ENCODE data around the gene KCNT2. TPM values are rescaled to one million over a fixed set of nuclear protein-coding genes. Genes with fewer than 3 reads are reported as not detected.

The KCNT2 gene
- total RNA-seq, 1 donor from 2014 or later, result 29.8 TPM

DNA sequence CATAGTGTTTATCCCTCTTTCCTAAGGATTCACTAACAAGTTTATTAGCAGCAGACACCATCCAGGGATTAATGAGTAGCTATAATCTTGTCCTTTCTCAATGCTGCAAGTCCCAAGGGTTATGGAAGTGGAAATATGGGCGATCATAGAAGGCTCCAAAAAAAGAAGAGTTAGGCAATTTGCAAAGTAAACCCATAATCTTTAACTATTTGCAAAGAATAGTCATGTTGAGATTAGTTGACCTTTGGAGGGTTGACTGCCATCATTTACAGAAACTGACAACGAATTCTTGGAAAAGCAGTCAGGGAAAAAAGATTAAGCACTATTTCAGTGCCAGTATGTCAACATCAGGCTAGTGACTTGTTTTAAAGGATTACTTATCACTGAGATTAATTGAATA, 169.9 kb downstream of the KCNT2 start:
- Histone ChIP-seq H3K4me1 (no peaks in the 10 kb centered on the region), H4K20me1 (ENCODE audit: low read depth) (no peaks in the 10 kb centered on the region), H3K27me3 (no peaks in the 10 kb centered on the region), H3F3A (ENCODE audit: low read depth) (peaks cover 11% of the 10 kb centered on the region), H3K36me3 (no peaks in the 10 kb centered on the region), H3K79me2 (ENCODE audit: low read depth) (no peaks in the 10 kb centered on the region), H3K27ac (peak overlapping the region; percentile 70), H3K4me2 (no peak overlapping the region), H2AFZ (replicated peaks) (no peak overlapping the region), H3K9ac (no peak overlapping the region), H3K4me3 (no peak overlapping the region), H3K9me3 (ENCODE audit: low read depth) (no peaks in the 10 kb centered on the region)
- Mint-ChIP-seq H3K36me3 (no peaks in the 10 kb centered on the region), H3K4me3 (no peak overlapping the region), H3K4me1 (no peaks in the 10 kb centered on the region), H3K27me3 (ENCODE audit: insufficient read depth, low read depth) (no peaks in the 10 kb centered on the region), H3K9me3 (no peaks in the 10 kb centered on the region), H3K27ac (no peak overlapping the region)
- DNase-seq (ENCODE audit: low spot score), result no peak
- TF ChIP-seq, protein P1, sequence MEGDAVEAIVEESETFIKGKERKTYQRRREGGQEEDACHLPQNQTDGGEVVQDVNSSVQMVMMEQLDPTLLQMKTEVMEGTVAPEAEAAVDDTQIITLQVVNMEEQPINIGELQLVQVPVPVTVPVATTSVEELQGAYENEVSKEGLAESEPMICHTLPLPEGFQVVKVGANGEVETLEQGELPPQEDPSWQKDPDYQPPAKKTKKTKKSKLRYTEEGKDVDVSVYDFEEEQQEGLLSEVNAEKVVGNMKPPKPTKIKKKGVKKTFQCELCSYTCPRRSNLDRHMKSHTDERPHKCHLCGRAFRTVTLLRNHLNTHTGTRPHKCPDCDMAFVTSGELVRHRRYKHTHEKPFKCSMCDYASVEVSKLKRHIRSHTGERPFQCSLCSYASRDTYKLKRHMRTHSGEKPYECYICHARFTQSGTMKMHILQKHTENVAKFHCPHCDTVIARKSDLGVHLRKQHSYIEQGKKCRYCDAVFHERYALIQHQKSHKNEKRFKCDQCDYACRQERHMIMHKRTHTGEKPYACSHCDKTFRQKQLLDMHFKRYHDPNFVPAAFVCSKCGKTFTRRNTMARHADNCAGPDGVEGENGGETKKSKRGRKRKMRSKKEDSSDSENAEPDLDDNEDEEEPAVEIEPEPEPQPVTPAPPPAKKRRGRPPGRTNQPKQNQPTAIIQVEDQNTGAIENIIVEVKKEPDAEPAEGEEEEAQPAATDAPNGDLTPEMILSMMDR (IDR thresholded peaks at IDR 0.05), result no peak
- TF ChIP-seq EZH2phosphoT487 (IDR thresholded peaks at IDR 0.05) (no peak), EZH2 (IDR thresholded peaks at IDR 0.05) (no peak)

DNA sequence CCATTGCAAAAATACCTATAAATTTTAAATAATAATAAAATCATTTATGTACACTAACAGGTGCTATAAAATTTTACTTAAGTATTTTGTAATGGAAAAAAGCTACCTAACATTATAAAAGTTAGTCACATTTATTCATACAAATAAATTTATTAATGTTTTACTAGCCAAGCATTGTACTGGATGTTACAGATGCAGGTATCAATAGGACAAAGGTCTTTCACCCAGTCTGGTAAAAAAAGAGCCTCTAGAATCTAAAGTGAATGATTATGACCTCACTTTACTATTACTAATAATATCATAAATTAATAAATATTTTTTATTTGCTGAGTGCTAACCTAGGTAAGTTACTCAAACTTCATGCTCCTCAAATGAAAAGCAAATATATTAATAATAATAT, 170.6 kb downstream of the KCNT2 start:
- no peak overlapping the region for H3K4me3 Mint-ChIP-seq
- H3K4me1 Mint-ChIP-seq, result no peaks in the 10 kb centered on the region
- peaks cover 11% of the 10 kb centered on the region for H3F3A ChIP-seq (ENCODE audit: low read depth)
- no peaks in the 10 kb centered on the region for H3K9me3 ChIP-seq (ENCODE audit: low read depth)
- H3K4me1 ChIP-seq, result no peaks in the 10 kb centered on the region
- H3K27me3 ChIP-seq, result no peaks in the 10 kb centered on the region
- no peak overlapping the region for H3K9ac ChIP-seq
- no peak overlapping the region for H3K4me3 ChIP-seq
- TF ChIP-seq, protein P1 (IDR thresholded peaks at IDR 0.05), result no peak
- TF ChIP-seq EZH2 (IDR thresholded peaks at IDR 0.05), result no peak
- TF ChIP-seq EZH2phosphoT487 (IDR thresholded peaks at IDR 0.05), result no peak
- H3K27ac ChIP-seq, result peak overlapping the region; percentile 70
- no peak overlapping the region for H2AFZ ChIP-seq (replicated peaks)
- no peaks in the 10 kb centered on the region for H3K36me3 ChIP-seq
- no peak for DNase-seq (ENCODE audit: low spot score)
- H3K36me3 Mint-ChIP-seq, result no peaks in the 10 kb centered on the region
- no peak overlapping the region for H3K4me2 ChIP-seq
- no peaks in the 10 kb centered on the region for H3K9me3 Mint-ChIP-seq
- H4K20me1 ChIP-seq (ENCODE audit: low read depth), result no peaks in the 10 kb centered on the region
- no peaks in the 10 kb centered on the region for H3K79me2 ChIP-seq (ENCODE audit: low read depth)
- H3K27ac Mint-ChIP-seq, result no peak overlapping the region
- no peaks in the 10 kb centered on the region for H3K27me3 Mint-ChIP-seq (ENCODE audit: insufficient read depth, low read depth)

DNA sequence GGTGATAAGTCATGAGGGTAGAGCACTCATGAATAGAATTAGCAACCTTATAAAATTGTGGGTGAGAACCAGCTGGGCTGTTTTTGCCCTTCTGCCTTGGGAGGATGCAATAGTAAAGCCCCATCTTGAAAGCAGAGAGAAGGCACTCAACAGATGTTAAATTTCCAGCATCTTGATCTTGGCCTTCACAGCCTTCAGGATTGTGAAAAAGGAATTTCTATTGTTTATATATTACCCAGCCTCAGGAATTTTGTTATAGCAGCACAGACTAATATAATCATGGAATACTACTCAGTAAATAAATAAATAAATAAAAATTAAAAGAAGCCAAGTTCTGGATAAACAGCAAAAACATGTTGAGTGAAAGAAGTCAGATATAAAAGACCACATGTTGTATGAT, 175.2 kb downstream of the KCNT2 start:
- H3K27ac Mint-ChIP-seq, result no peak overlapping the region
- no peak for TF ChIP-seq EZH2 (IDR thresholded peaks at IDR 0.05)
- no peak for TF ChIP-seq EZH2phosphoT487 (IDR thresholded peaks at IDR 0.05)
- TF ChIP-seq, protein P1 (IDR thresholded peaks at IDR 0.05), result no peak
- DNase-seq (ENCODE audit: low spot score), result no peak
- Histone ChIP-seq H3K4me3 (no peak overlapping the region), H3K79me2 (ENCODE audit: low read depth) (no peaks in the 10 kb centered on the region), H3K9me3 (ENCODE audit: low read depth) (no peaks in the 10 kb centered on the region), H4K20me1 (ENCODE audit: low read depth) (no peaks in the 10 kb centered on the region), H3K4me2 (no peak overlapping the region), H3K27ac (no peak overlapping the region), H3F3A (ENCODE audit: low read depth) (peaks cover 5% of the 10 kb centered on the region), H2AFZ (replicated peaks) (no peak overlapping the region), H3K4me1 (no peaks in the 10 kb centered on the region), H3K9ac (no peak overlapping the region), H3K36me3 (no peaks in the 10 kb centered on the region), H3K27me3 (no peaks in the 10 kb centered on the region)
- no peaks in the 10 kb centered on the region for H3K4me1 Mint-ChIP-seq
- H3K4me3 Mint-ChIP-seq, result no peak overlapping the region
- no peaks in the 10 kb centered on the region for H3K9me3 Mint-ChIP-seq
- no peaks in the 10 kb centered on the region for H3K36me3 Mint-ChIP-seq
- H3K27me3 Mint-ChIP-seq (ENCODE audit: insufficient read depth, low read depth), result no peaks in the 10 kb centered on the region

Data from neural progenitor cell (in vitro differentiated cells).